HG03520 (cell line): ENCODE measurements around the gene GRIP2.

ENCODE experiments used
- ATAC-seq: cut with Tn5 transposase; IDR thresholded peaks from one replicate; pipeline ENCODE4 v1.9.1; 2021; ENCODE audit warnings: mild to moderate bottlenecking, moderate library complexity; ENCODE audit not compliant: unreplicated experiment

Gene GRIP2

DNA sequence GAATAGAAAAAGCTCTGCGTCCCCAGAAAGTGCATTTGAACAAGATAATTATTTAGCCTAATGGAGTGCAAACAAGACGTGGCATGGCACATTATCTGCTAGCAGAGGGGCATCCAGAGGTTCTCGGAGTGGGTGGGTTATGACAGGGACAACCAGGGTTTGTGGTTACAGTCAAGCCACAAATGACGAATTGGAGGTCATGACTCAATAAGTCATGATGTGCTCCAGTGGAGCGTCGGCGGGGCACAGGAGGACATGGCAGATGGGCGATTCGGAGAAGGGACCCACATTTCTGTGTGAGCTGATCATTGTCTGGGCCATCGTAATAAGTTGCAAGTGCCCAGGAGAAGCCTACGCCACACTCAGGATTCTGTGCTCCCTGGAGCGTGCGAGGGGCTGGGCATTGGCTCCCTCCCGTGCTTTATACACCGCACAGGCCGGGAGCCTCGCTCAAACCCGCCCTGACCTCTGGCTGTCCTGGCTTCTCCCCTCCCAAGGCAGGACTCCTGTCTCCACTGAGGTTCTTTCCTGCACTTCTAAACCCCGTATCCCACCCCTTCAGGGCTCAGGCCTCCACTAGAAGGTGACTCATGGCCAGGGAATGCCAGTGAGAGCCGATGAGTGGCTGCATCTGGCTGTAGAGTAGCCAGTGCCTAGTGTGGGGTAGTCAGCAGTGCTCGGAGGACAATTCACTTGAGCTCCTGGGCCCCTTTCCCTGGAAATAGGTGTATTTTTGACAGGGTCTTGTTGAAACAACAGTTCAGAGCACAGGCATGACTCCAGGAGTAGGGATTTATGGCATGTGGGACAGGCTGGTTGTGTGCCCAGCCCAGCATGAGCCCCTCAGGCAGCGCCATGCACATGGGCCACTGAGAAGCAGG lies 67.4 kb downstream of the GRIP2 start:
- no peak for ATAC-seq

DNA sequence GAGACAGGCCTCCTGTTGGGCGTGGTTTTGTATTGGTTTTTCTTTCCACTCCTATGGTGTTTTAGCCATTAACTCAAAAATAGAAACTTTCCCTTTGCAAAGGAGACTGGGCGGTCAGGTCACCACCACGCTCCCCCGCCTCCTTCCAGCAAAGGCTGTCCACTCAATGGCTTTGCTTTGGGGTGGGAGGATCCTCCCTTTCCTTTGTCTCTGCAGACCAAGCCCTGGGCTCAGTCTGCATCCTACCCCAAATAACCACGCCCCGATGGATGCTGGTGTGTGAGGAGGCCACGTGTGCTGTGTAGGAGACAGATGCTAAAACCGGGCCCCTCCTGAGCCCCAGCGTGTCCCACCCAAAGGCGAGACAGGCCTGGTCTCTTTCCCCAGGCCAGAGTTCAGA lies 68.5 kb downstream of the GRIP2 start:
- ATAC-seq: no peak

DNA sequence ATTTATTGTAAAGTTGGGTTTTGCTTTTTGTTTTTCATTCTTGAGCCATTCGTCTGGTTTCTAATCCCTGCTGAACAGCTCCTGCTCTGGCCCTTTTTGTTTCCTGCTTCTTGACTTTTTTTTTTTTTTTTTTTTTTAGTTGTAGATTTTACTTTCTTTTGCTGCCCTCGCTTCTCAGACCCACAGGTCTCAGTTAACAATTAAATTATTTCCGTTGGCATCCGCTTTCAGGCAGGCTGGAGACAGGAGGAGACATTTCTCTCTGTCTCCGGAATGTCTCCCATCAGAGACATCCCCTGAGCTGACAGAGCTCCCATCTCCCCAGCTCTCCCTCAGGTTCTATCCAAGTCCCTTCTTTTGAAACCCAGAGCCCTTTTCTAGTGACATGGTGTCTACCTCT lies 69.1 kb downstream of the GRIP2 start:
- ATAC-seq: no peak

- no peak for ATAC-seq
Observed at GRCh38 chr3:14470461-14470860, 69.7 kb downstream of the GRIP2 start.

GRCh38 chr3:14468621-14468981 lies 71.5 kb downstream of the GRIP2 start:
- no peak for ATAC-seq

- ATAC-seq: no peak
Observed at GRCh38 chr3:14467814-14468620, 72.1 kb downstream of the GRIP2 start.

GRCh38 chr3:14466179-14466903 lies 73.8 kb downstream of the GRIP2 start:
- no peak for ATAC-seq

DNA sequence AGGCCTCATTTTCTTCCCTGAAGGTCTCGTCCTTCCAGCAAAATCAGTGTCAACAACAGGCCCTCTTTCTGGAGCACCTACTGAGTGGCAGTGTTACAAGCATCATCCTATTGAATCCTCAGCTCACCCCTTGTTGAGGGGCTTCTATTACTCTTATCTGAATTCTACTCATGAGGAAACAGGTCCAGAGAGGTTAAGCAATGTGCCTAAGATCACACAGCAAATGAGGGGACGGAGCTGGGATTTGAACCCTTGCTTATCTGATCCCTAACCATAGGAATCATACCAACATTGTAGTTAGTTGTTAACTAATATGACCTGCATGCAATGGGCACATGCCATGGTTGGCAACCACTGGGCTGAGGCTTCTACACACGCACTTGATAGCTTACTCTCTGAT lies 74.7 kb downstream of the GRIP2 start:
- ATAC-seq: no peak

DNA sequence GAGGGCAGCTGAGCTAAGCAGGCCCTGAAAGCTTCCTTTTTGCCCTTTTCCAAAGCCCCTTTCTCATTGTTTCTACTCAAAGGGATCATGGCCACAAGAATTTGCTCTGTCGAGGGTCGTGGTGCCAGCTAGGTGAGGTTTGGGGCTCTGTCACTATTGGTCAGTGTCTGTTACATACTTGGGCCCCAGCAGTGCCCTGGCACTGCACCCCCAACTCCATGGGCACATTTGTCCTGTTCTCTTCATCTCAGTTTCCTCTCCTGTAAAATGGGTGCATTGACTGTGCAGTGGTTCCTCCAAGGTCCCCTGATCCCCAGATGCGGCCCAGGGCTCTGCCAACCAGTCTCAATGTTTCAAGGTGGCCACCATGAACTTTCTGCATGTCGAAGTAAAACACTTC lies 75.6 kb downstream of the GRIP2 start:
- no peak for ATAC-seq

DNA sequence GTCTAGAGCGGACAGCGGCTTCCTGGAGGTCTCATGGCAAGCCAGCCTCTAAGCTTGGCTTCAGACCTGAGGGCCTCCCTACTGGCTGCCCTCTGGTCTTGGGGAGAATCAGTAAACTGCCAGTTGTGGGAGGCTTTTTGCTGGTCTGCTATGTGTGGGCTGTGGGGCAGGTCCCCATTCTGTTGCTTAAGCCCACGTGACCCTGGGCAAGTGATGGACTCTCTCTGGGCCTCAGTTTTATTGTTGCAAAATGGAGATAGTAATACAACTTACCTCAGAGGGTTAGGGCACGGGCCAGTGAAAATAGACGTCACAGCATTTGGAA lies 76.0 kb downstream of the GRIP2 start:
- ATAC-seq: no peak

DNA sequence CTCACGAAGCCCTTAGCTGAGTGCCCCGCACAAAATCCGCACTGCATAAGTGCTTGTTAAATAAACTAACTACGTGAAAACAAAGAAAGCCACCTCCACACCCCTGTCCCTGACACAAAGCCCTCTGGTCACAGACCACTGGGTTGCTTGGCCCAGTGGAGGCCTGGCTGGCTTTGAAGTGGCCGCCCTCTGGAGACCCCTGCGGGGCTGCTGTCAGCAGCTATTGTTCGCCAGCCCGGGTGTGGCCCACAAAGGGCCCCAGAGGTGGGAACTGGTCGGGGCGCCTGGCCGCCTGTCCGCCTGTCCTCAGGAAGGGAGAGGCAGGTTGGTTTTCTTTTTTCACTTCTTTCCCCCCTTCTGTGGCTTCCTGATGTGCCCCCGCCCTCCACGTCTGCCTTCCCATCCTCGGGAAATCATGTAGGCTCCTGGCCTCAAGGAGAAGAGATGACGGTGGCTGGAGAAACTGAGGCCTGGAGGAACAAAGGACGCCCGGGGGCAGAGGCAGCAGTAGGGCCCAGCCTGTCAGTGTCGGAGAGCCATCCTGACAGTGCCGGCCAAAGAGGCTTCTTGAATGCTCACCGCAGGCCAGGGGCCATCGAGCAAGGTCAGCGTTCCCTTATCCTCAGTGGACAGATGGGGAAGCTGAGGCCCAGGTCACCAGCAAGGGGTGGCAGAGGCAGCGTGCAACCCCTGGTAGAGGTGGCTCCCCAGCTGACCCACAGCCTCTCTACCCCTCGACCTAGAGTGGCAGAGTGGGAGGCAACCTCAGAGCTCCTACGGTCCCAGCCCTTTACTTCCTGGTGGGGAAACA lies 76.6 kb downstream of the GRIP2 start:
- ATAC-seq: no peak

- no peak for ATAC-seq
Observed at GRCh38 chr3:14462738-14463137, 77.4 kb downstream of the GRIP2 start.

DNA sequence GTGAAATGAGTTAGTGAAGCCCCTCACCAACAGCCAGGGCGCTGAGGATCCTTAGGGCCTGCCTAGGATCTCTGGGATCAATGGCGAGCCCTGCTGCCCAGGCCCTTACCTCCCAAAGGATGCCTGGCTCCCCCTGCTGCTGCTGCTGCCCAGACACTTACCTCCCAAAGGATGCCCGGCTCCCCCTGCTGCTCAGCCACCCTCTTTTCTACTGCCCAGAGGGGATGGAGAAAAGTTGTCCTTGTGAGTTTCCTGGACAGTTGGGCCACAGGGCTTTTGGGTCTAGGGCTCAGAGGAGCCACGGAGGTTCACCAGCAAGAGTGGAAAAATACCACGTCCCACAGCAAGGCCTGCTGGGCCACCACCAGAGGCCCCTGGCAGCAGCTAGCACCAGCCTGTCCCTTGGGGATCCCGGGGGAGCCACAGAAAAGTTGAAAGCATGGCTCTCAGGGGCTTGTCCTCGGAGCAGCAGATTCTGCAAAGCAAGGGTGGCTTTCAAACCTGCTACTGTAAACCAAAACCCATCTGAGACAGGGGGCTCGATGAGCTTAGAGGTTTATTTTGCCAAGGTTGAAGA lies 78.3 kb downstream of the GRIP2 start:
- no peak for ATAC-seq

DNA sequence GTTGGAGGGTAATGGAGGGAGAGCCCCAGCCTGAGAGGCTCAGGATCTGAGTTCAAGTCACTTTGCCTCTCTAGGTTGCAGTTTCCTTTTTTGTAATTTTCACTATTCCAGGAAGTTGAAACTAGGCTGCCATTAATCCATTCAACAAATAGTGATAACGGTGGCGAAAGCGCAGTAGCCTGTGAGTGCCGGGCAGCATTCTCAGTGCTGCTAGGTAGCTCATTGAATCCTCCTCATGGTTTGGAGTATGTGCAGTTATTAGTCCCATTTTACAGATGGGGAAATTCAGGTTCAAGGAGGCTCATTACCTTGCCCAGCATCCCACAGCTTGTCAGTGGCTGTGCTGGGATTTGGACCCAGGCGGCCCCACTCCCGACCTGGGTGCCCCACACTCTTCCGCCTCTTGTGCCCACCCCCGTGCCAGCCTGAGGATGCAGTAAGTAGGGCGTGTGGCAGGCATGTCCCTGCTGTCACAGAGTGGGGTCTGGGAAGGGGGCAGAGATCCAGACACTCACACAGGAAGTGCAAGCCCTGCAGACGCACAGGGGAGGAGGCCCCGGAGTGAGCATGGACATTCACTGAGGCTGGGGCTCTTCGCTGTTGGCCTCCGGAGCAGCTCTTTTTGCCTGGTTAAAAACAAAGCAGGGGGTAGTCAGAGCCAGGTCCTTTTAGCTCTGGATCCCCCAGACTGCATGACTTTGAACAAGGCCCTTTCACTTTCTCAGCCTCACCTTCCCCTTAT lies 79.0 kb downstream of the GRIP2 start:
- no peak for ATAC-seq

DNA sequence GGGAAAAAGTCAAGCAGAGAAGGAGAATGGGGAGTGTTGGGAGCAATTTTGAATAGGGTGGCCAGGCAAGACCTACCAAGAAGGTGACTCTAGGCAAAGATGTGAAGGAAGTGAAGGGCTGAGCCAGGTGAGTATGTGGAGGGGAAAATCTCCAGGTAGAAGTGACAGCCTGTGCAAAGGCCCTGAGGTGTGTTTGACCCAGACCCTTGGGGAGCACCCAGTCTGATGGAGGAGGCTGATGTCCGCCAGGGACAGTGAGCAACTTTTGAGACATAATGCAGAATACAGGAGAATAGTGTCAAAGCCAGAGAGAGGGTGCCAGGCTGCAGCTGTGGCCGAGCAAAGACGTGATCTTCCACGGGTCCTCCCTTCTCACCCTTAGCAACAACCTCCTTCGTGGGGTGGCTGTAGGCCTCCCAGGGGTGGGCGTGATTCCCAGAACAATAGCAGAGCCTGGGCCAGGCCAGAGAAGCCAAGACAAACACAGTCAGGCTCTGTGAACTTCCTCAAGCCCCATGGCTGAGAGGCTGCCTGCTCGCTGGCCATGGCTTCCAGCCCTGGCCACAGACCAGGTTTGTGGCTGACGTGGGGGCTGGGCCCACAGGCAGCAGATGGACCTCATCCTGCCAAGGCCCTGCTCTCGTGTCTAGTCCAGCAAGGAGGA lies 79.7 kb downstream of the GRIP2 start:
- ATAC-seq: no peak

DNA sequence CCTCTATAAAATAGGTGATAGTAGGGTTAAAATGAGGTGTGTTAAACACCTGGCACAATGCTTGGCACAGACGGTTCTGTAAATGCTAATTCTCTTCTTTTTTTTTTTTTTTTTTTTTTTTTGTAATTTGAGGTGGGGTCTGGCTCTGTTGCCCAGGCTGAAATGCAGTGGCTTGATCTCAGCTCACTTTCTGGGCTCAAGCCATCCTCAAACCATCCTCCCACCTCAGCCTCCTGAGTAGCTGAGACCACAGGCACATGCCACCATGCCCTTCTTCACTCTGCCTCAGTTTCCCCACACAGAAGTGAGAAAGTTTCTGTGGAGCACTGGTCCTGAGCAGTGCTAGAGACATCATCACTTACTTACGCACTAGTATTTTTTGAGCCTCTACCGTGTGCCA lies 80.4 kb downstream of the GRIP2 start:
- no peak for ATAC-seq

DNA sequence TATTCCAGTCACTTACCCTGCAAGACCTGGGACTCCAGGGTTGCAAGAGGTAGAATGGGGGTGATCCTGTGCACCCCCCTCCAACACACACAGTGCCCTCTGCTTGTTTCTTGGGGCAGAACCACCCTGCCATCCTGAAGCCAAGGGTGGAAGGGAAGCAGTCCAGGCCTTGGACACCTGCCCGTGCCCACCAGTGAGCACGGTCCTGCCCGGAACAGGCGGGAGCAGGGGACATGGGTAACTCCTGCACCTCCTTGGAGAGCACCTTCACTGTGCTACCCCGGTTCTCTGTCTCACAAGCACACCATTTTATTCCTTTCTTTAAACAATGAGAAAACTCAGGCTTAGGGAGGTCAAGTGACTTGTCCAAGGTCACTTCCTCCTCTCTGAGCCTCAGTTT lies 80.8 kb downstream of the GRIP2 start:
- no peak for ATAC-seq

DNA sequence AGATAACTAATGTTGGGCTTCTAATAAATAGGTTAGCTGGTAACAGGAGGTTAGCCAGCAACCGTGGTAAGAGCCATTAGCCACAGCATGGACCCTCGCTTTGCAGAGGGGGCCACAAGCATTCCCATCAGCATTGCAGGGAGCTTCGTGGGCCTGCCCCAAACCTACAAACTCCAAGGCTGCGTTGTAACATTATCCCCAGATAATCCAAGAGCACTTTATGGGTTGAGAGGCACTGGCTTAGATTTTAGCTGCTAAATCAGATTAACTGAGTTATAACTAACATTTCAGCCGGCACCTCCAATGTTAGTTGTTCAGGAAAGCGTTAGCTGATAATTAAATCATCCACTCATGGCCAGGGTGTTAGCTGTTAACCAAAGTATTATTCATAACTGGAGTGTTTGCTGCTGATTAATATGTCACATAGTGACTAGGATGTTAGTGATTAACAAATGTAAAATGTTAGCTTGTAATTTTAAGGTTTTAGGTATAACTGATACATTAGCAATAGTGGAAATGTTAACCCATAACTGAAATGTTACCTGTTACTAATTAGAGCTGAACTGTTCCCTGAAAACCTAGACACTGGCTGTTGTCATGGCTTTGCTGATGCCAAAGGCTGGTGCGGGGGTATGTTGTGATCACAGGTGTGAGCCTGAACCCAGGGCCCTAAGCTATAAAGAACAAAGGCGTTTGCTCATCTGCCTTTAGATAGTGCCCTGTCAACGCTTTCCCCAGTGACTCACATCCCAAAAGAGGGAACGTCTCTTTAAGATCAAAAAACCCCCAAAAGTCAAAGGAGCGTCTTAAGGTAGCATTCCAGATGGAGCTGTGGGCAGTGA lies 81.5 kb downstream of the GRIP2 start:
- ATAC-seq: no peak
